Peyer's patch (tissue), 4 donors: ENCODE data around the gene COMTD1. TPM values are rescaled to one million over a fixed set of nuclear protein-coding genes. Genes with fewer than 3 reads are reported as not detected.
A peak's percentile ranks its signal among the peaks of the same experiment; 100 is the strongest.

ENCODE experiments used
- DNase-seq, 3 donors: peaks; one replicate each; pipeline ENCODE4 v3.0.0-alpha.2; 2017 to 2019
- H3K27ac ChIP-seq, 4 donors: fragments of 200-600 bp; sonication (generic); one replicate each; pipeline ENCODE4 v1.5.1; 2016 to 2019
- H3K27me3 ChIP-seq, 2 donors: fragments of 200-600 bp; sonication (generic); one replicate each; pipeline ENCODE4 v1.5.1; 2019
- H3K36me3 ChIP-seq, 3 donors: fragments of 200-600 bp; sonication (generic); one replicate each; pipeline ENCODE4 v1.5.1; 2016 to 2019
- H3K4me1 ChIP-seq, 4 donors: fragments of 200-600 bp; sonication (generic); one replicate each; pipeline ENCODE4 v1.5.1; 2016 to 2019
- H3K4me3 ChIP-seq, 4 donors: fragments of 200-600 bp; sonication (generic); 1 replicate in 3 of 4; 2 replicates in 1 of 4; pipeline ENCODE4 v1.5.1; 2016 to 2019; ENCODE audit warnings: mild to moderate bottlenecking in 1 of 4
- H3K9me3 ChIP-seq, 4 donors: fragments of 200-600 bp; sonication (generic); one replicate each; pipeline ENCODE4 v1.5.1; 2016 to 2019; ENCODE audit warnings: mild to moderate bottlenecking in 1 of 4
- POLR2A ChIP-seq, 2 donors: fragments of 450-650 bp; IDR thresholded peaks; one replicate each; pipeline ENCODE4 v1.5.1; 2017; ENCODE audit warnings: antibody characterized with exemption in 2 of 2, mild to moderate bottlenecking in 2 of 2, moderate library complexity in 2 of 2
- total RNA-seq, 4 donors: library from RNA; depleted of rRNA; stranded (reverse); fragments of >200 nt; gene quantifications; one replicate each; pipeline ENCODE4 v1.1.0, GENCODE V29; 2016
- TF ChIP-seq, protein P1 (sequence below), 6 experiments: fragments of 450-650 bp in 4 of 6; fragments of 200-600 bp in 2 of 6; sonication (generic) in 1 of 6; IDR thresholded peaks; one replicate each; pipeline ENCODE4 v1.5.1; 2017 to 2019; ENCODE audit warnings: antibody characterized with exemption in 6 of 6, mild to moderate bottlenecking in 3 of 6, moderate library complexity in 1 of 6

Gene COMTD1
- total RNA-seq, 4 donors from 2014 or later = 86.6 to 205 (median 147) TPM

DNA sequence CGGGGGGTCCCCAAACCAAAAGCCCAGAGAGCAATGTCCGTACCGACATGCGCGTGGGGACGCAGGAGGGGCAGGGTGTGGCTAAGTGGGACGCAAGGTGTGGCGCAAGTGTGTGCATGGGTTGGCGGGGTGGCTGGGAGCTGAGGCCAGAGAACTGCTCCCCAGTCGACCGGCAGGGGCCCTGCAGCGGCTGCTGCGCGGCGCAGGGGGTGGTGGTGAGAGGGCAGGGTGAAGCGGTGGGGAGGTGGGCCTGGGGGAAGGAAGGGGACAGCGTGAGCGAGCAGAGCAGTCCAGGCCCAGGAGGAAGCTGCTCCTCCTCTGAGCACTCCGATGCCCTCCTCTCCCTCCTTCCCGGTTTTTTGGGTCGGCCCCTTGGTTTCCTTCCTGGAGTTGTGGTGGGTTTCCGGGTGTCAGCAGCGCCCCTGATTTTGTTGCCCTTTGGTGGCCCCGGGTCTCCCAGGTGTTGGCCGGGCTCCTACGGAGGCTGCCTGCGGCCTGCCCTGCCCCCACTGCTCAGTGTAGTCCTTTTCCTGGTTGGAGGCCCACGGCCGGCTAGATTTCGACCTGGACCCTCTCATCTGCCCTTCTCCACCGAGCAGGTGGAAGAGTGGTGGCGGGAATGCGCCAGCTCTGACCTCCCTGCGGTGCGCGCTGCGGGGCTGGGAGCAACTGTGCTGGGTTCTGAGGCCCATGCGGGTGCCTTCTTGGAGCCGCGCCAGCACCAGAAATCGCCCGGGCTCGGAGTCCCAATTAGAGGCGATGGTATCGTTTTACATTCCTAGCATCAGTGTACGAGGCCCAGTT is 40.5 kb upstream of the COMTD1 start:
- peak in 2 of 3 donors; percentile 46 to 70 for DNase-seq
- no peak for TF ChIP-seq POLR2A (IDR thresholded peaks at IDR 0.05)
- TF ChIP-seq, protein P1, sequence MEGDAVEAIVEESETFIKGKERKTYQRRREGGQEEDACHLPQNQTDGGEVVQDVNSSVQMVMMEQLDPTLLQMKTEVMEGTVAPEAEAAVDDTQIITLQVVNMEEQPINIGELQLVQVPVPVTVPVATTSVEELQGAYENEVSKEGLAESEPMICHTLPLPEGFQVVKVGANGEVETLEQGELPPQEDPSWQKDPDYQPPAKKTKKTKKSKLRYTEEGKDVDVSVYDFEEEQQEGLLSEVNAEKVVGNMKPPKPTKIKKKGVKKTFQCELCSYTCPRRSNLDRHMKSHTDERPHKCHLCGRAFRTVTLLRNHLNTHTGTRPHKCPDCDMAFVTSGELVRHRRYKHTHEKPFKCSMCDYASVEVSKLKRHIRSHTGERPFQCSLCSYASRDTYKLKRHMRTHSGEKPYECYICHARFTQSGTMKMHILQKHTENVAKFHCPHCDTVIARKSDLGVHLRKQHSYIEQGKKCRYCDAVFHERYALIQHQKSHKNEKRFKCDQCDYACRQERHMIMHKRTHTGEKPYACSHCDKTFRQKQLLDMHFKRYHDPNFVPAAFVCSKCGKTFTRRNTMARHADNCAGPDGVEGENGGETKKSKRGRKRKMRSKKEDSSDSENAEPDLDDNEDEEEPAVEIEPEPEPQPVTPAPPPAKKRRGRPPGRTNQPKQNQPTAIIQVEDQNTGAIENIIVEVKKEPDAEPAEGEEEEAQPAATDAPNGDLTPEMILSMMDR (IDR thresholded peaks at IDR 0.05) = peak in 1 of 6 experiments; percentile 16
- Histone ChIP-seq H3K27me3 (no peaks in the 10 kb centered on the region), H3K9me3 (no peaks in the 10 kb centered on the region), H3K36me3 (no peaks in the 10 kb centered on the region), H3K27ac (peak overlapping the region in 2 of 4 donors; percentile 44 to 48), H3K4me3 (peak overlapping the region in 2 of 4 donors; percentile 6 to 47), H3K4me1 (no peaks in the 10 kb centered on the region)

DNA sequence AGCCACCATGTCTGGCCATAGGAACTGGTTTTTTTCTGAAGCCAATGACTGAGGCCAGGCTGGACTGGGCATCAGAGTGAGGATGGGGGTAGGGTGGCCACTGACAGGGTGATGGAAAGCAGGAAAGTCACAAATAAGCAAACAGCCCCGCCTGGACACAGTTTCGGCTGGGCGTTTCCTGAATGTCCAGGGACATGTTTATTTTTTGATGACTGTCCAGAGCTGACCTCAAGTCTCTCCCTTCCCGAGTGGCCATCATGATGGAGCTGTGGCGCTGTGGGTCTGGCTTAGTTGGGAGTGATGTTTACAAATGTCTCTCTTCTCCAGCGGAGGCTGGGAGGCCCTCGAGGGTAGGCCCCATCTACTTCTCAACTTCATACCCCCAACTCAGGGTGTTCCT is 37.1 kb upstream of the COMTD1 start:
- Histone ChIP-seq H3K27me3 (no peaks in the 10 kb centered on the region), H3K4me1 (no peaks in the 10 kb centered on the region), H3K36me3 (no peaks in the 10 kb centered on the region), H3K27ac (no peak overlapping the region), H3K4me3 (no peak overlapping the region), H3K9me3 (no peaks in the 10 kb centered on the region)
- TF ChIP-seq, protein P1 (IDR thresholded peaks at IDR 0.05) = no peak
- TF ChIP-seq POLR2A (IDR thresholded peaks at IDR 0.05) = no peak
- DNase-seq = peak in 1 of 3 donors; percentile 41

DNA sequence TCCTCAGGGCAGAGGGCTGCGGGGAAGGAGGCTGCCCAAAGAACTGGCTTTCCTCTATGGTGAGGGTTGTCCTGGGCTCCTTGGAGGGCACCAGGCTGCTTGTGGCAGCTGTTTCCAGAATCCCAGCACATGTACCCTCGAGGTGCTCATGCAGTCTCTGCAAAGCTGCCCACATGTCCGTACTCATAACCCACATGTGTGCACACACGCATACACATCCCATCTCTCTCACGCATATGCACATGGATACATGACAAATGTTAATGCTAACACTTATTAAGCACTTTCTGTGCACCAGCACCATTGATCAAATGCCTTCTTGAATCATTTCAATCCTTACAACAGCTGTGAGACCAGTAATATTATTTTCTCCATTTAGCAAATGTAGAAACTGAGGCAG is 36.3 kb upstream of the COMTD1 start:
- no peak for DNase-seq
- H3K36me3 ChIP-seq = no peaks in the 10 kb centered on the region
- H3K4me3 ChIP-seq = no peak overlapping the region
- TF ChIP-seq POLR2A (IDR thresholded peaks at IDR 0.05) = no peak
- TF ChIP-seq, protein P1 (IDR thresholded peaks at IDR 0.05) = no peak
- H3K27me3 ChIP-seq = no peaks in the 10 kb centered on the region
- no peaks in the 10 kb centered on the region for H3K9me3 ChIP-seq
- no peaks in the 10 kb centered on the region for H3K4me1 ChIP-seq
- no peak overlapping the region for H3K27ac ChIP-seq

DNA sequence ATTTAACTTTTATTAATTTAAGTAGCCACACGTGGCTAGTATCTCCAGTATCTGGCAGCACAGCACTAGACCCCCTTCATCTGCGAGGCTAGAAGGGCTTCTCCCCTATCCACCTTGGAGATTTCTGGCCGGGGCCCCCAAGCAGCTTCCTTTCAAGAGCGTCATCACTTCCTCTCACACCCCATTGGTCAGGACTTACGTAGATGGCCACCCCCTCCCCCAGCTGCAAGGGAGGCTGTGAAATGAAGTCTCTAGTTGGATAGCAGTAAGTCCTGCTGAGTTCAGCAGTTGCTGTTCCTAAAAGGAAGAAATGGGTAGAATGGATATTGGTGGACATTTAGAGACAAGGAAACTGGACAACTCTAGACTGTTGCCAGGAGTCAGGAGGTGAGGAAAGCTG is 33.8 kb upstream of the COMTD1 start:
- H3K4me3 ChIP-seq = no peak overlapping the region
- H3K27me3 ChIP-seq = no peaks in the 10 kb centered on the region
- no peak overlapping the region for H3K27ac ChIP-seq
- no peaks in the 10 kb centered on the region for H3K9me3 ChIP-seq
- DNase-seq = no peak
- no peaks in the 10 kb centered on the region for H3K4me1 ChIP-seq
- TF ChIP-seq POLR2A (IDR thresholded peaks at IDR 0.05) = no peak
- TF ChIP-seq, protein P1 (IDR thresholded peaks at IDR 0.05) = no peak
- no peaks in the 10 kb centered on the region for H3K36me3 ChIP-seq

DNA sequence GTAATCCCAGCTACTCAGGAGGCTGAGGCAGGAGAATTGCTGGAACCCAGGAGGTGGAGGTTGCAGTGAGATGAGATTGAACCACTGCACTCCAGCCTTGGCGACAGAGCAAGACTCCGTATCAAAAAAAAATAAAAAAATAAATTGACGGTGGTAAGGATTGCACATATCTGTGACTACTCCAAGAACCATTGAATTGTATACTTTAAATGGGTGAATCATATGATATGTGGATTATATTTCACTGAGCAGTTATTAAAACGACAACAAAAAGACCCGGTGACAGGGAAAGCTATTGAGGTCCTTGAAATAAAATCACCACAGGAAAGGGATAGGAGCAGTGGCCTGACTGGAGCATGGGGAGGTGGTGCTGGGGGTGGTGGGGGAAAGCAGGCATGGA is 31.2 kb upstream of the COMTD1 start:
- Histone ChIP-seq H3K4me1 (peaks cover 0 to 12% (median 0%) of the 10 kb centered on the region in 4 donors), H3K4me3 (no peak overlapping the region), H3K27ac (no peak overlapping the region), H3K9me3 (no peaks in the 10 kb centered on the region), H3K36me3 (no peaks in the 10 kb centered on the region), H3K27me3 (no peaks in the 10 kb centered on the region)
- TF ChIP-seq, protein P1 (IDR thresholded peaks at IDR 0.05) = no peak
- no peak for TF ChIP-seq POLR2A (IDR thresholded peaks at IDR 0.05)
- no peak for DNase-seq
